ENCODE results near the gene TBX4. TPM values are rescaled to one million over a fixed set of nuclear protein-coding genes. Genes with fewer than 3 reads are reported as not detected.
"Not testable (repeated sequence)": the region's sequence is repeated elsewhere in the genome, so short reads cannot be mapped to it uniquely, and the experiment has no call there.

The TBX4 gene
- polyA plus RNA-seq, 1 donor = 12.9 TPM

DNA sequence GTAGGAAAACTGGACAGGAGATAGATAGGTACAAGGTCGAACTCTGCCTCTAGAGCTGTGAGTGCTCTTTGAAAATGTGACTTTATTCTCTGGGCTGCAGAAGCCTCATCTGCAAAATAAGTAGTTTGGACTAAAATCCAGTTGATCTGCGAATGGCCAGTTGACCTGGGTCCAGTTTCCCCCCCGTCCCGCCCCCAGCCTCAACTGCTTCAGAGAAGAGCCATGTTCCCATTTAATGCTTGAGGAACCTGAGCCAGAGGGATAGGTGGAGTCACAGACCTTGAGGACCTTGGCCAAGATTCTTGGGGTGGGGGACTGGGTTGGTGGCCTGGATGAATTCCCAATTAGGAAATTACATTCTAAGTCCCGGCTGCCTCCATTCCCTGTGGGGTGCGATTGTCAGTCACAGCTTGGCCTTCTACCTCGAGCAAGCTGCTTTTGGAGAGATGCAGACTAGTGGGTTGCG, 38.5 kb upstream of the TBX4 start:
- DNase-seq = no peak

DNA sequence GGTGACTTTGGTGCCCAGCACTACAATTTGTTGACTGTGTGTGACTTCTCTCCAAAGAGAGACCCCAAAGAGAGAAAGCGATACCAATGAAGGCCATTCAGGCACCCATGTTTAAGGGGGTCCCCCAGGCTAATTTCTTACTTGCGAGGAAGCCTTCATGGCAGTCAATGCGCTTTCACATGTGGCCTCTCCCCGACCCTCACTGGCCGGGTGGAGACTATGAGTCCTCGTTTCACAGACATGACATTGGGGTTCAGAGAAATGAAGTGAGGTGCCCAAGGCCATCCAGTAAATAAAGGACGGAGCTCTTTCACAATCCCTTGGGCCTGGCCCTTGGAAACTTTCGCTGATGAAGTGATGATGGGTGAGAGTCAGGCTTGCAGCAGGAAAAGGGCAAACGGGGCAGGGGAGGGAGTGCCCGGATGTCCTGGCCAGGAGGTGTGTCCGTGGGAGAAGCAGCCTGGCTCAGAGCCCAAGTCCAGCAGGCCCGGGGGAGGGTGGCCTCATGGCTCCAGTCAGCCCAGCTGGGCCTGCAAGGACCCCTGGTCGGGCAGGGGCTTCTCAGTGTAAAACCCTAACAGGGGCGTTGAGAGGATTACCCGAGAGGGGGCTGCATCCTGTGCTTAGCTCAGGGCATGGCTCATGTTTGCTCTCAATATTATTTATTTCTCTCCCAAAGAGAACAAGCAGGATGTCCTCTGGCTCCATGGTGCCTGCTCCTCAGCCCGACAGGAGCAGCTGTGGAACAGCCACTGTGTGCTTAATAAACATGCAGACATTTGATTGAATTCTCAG, 37.9 kb upstream of the TBX4 start:
- no peak for DNase-seq

DNA sequence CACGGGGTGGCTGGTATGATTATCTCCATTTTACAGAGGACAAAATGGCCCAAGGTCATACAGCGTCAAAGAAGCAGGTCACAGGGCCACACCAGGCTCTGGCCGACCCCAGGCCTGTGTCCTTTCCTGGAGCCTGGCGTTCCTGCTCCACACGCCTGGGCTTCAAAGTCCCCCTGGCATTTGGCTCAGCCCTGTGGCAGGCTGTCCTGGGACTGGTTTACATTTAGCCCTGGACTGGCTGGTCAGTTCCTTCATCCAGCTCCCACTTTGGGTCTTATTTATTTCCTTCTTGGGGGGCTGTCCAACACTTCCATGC, 37.3 kb upstream of the TBX4 start:
- no peak for DNase-seq

DNA sequence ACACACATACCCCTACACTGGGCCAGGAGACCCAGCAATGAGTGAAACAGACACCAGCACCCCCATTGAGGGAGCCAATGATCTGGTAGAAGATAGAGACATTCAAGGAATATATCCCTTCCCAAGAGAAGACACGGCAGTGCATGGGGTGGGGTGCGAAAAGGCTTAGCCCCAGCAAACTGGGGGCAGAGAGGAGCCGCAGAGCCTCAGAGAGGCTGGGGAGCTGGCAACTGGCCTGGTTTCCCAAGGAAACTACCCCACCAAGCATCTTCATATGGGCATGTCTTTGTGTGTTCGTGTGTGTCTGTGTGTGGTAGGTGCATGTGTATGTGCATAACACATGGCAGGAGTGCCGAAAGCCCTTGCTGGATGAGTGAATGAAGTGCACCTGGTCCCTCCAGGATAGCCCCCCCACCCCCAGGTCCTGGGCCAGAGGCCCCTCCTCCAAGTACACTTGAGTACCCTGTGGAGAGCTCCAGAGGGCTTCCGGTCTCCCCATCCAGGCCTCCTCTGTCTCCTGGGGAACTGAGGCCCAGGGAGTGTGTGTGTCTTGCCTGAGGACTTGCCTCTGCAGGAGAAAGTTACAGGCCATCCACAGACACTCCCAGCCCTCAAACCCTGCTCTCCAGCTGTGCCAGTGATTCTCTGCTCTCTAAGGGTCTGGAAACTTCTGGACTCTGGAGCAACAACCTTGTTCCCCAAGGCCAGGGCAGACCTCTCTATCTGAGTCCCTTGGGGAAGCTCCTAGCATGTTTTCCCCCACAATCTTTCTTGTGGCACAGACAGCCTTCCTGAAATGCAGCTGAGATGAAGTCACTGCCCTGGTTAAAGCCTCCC, 36.6 kb upstream of the TBX4 start:
- DNase-seq = no peak

DNA sequence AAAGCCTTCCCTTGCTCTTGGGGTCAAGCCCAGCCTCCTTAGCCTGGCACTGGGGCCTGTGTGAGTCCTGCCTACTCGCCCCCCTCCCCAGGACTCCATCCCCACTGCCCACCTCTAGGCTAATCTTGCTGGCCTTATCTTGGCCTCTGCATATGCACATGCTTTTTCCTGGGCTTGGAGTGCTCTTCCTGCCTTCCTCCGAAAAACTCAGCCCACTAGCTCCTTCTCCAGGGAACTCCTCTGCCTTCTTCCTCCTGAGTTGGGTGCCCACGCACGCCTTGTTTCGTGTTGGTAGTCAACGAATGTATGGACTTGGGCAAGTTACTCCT, 36.0 kb upstream of the TBX4 start:
- DNase-seq = no peak

DNA sequence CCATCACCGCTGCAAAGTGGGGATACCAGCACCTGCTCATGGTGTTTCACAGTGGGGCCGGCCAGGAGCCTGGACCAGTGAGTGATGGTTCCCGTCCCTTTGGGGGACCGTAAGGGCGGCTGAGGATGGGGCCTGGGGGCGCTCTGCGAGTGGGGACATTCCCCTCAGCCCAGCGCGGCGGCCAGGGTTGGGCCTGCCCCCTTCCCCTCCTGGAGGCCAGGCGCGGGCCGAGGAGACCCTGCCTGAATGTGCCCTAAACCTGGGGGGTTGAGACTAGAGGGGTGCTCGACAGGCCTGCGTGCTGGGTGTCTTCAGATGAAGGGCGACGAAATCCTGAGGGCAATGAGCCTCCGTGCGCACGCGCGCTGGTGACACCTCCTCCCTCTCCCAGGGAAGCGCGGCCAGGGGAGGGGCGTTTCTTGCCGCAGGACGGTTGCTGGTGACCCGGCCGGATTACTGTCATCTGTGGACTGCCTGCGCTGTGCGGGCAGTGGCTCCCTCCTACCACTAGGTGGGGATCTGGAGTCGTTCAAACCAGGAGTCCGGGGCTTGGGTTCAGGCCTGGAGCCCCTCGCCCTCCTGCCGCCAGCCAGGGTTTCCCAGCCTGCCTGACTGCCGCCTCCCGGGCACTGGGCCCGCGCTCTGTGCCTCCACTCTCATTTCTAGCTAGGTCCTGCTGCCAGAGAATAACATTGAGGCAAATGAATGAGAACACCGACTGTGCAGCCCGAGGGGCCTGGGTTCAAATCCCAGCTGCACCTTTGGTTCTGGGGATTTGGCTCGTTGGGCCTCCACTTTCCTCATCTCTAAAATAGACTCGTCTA, 35.5 kb upstream of the TBX4 start:
- DNase-seq = peak; percentile 91

DNA sequence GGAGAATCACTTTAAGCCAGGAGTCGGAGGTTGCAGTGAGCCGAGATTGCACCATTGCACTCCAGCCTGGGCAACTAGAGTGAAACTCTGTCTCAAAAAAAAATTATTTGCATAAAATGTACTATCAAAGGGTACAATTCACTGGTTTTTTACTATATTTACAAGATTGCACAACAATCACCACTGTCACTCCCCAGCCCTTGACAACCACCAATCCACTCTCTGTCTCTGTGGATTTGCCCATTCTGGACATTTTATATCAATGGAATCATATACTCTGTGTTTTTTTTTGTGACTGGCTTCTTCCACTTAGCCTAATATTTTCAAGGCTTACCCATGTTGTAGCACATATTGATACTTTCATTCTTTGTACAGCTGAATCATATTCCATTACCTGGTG, 33.8 kb upstream of the TBX4 start:
- no peak for DNase-seq

DNA sequence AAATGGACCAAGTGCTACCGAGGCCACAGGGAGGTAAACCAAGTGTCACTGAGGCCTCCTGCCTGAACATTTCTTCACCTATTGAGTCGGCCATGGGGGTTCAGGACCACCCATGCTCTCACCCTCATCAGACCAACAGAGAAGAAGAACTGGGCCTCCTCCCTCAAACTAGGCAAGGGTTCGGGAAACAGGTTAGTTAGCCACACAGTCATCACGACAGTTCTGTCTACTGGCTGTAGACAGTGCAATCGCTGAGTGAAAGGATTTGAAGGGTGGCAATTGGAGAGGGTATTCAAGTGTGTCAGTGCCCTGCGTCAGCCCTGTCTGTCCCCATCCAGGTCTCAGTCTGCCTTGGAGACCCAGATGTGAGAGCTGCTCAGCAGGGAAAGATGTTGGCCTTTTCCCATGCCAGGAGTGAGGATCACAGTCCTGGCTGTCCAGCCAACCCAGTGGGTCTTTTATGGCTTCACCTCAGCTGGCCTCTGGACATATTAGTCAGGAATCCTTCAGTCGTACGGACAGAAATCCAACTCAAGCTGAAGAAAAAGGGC, 32.7 kb upstream of the TBX4 start:
- DNase-seq = no peak

DNA sequence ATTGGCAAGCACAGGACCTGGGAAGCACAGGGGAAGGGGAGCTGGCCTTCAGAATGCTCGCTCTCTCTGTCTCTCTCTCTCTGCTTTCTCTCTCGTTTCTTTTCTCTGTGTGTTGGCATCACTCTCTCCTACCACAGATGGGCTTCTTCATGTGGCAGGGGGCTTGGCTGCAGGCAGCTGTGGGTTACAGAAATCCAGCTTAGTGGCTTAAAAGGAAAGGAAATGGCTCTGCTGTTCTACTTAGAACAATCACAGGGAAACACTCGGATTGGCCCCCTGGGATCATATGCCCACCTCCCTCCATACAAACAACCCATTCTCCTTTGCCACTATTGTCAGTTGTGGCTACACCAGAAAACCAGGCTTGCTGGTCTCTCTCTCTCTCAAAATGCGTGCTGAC, 32.2 kb upstream of the TBX4 start:
- DNase-seq = no peak

DNA sequence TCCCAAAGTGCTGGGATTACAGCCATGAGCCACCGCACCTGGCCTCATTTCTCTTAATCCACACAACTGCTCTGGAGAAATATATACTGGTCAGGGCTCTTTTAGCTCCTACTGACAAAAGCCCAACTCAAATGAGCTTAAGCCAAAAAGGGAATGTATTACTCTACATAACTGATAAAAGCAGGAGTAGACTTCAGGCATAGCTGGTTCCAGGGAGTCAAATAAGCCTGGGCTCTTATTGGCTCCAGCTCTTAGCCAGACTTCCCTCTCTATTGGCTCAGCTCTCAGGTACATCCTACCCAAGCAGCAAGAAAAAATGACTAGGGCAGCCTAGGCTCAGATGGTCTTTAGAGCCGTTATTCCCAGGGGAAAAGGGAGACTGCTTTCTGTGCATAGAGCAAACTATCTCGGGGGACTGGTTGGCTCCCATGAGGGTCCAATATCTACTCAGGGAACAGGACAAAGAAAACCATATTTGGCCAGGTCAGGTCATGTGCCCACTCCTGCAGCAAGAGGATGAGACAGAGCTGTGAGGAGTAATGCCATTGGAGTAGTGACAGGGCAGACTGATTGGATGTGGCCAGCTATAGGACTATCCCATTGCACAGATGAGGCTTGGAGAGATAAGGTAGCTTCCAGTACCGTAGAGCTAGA, 31.4 kb upstream of the TBX4 start:
- DNase-seq = no peak

DNA sequence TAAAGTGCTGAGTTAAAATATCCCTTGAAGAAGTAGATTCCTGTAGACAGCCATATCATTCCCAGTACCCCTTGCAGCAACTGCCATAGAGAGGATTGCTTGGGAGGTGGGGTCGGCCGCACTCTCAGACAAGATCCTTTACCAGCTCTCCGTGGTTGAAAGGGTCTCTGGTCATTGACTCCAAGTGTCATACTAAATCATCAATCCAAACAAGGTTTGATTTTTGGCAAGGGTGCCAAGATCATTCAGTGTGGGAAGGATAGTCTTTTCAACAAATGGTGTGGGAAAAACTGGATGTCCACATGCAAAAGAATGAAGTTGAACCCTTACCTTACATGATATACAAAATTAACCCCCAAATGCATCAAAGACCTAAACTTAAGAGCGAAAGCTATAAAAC, 30.8 kb upstream of the TBX4 start:
- DNase-seq = no peak

DNA sequence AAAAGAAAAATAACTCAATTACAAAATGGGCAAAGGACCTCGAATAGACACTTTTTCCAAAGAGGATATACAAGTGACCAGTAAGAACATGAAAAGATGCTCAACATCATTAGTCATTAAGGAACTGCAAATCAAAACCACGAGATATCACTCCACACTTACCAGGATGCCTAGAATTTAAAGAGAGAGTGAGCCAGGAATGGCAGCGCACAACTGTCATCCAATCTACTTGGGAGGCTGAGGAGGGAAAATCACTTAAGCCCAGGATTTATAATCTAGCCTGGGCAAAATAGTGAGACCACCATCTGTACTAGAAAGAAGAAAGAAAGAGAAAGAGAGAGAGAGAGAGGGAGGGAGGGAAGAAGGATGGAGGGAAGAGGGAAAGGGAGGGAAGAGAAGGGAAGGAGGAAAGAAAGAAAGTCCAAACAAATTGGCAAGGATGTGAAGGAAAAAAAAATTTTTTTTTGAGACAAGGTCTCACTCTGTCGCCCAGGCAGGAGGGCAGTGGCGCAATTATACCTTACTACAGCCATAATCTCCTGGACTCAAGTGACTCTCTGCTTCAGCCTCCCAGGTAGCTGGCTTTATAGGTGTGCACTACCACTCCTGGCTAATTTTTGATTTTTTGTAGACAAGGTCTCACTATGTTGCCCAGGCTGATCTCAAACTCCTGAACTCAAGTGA, 30.0 kb upstream of the TBX4 start:
- DNase-seq = no peak

DNA sequence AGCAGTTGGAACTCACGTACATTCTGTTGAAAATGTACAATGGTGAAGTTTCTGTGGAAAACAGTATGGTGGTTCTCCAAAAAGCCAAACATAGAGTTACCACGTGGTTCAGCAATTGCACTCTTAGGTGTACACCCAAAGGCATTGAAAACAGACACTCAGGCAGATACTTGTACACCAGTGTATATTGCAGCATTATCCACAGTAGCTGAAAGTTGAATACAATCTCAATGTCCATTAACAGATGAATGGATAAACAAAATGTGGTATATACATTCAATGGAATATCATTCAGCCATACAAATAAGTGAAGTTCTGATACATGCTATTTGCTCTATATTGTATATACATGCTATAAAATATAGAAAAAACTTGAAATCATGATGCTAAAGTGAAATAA, 29.4 kb upstream of the TBX4 start:
- DNase-seq = no peak

DNA sequence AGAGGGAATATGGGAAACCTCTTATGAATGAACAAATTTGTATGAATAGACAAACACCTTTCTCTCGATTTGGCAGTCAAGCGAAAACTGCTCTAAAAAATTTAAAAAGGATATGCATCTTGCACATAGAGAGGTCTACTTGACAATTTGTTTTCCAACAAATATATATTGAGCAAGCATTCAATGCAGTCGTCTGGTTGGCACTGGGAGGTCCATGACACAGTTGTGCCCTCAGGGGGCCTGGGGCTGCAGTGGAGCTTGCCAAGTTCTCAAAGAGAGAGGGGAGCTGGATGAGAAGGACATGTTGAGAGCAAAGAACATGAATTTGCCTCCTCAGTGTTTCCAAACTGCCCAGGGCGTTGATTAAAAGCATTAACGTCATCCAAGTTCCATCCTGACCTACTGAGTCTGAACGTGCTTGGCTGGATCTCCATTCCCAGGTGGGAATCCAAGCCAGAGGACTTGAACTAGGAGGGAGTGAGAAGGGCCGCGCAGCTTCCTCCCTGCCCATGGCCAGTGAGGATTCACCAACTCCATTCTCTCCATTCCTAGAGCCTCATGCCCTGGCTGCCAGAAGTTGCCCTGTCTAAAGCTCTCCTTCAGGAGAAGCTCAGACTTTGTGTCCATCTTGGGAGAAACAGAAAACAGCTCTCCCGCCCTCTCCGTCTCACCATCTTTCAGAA, 28.1 kb upstream of the TBX4 start:
- no peak for DNase-seq

DNA sequence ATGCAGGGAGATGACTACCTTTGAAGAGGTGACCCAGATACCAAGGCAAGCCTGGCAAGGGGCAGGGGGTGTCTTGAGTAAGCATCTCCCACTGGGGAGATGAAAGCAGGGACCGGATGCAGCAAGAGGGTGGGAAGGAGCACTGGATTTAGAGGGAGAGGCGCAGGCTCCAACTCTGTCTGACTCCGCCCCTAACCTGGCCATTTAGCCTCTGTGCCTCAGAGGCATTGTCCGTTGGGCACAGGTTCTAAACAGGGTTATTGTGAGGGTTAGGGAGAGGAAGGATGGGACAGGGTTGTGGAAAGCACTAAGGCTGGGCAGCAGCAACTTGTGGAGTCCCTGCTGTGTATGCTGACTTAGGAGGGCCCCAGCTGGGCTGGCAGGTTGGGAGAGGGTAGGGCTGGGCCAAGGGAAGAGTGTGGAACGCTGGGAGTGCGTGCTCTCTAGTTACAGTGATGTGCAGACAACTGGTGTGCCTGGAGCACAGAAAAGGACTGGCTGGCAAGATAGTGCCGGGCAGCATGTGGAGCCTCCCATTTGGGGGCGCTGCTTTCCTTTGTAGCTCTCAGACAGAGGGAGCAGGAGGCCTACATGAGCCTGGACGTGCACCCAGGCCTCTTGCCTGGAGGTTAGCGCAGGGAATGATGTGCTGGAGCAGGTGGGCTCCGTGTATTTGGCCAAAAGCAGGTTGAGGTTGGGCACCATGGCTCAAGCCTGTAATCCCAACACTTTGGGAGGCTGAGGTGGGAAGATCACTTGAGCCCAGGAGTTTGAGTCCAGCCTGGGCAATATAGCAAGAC, 26.3 kb upstream of the TBX4 start:
- no peak for DNase-seq

DNA sequence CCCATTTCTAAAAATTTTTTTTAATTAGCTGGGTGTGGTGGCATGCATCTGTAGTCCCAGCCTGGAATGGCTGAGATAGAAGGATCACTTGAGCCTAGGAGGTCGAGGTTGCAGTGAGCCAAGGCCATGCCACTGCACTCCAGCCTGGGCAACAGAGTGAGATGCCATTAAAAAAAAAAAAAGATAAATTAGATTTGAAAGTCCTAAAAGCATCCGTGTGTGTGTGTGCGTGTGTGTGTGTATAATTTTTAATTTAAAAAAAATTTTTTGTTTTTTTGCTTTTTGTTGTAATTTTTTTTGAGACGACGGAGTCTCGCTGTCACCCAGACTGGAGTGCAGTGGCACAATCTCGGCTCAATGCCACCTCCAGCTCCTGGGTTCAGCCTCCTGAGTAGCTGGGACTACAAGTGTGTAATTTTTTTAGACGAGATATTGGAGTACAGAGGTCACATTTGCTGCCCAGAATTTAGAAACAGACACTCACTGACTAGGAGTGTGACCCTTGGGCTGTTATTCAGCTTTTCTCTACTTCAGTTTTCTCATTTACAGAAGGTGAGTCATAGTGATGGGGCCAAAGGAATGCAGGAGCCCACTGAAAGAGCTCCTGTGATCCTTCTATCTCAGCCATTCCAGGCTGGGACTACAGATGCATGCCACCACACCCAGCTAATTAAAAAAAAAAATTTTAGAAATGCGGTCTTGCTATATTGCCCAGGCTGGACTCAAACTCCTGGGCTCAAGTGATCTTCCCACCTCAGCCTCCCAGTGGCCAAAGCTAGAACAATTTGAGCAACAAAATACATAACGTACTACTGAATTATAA, 25.5 kb upstream of the TBX4 start:
- no peak for DNase-seq

DNA sequence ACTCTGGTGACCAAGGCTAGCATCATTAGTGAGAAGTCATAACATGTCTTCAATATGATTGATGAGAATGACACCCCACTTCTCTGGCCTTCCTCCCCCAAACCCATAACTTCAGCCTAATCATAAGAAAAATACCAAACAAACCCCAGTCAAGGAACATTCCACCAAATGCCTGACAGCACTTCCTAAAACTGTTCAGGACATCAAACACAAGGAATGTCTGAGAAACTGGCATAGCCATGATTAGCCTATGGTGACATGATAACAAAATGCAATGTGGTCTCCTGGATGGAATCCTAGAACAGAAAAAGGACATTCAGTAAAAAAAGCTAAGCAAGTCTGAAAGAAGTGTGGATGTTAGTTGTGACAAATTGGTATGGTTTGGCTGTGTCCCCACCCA, 24.7 kb upstream of the TBX4 start:
- no peak for DNase-seq

DNA sequence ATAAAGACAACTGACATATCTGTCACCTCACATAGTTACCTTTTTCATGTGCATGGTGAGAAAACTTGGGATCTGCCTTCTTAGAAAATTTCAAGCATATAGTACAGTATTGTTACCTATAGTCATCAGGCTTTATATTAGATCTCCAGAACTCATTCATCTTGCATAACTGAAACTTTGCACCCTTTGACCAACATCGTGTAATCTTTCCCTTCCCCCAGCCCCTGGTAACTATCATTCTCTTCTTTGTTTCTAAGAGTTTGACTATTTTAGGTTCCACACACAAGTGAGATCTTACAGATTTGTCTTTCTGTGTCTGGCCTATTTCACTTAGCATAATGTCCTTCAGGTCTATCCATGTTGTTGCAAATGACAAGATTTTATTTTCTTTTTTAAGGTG, 22.9 kb upstream of the TBX4 start:
- DNase-seq = no peak

DNA sequence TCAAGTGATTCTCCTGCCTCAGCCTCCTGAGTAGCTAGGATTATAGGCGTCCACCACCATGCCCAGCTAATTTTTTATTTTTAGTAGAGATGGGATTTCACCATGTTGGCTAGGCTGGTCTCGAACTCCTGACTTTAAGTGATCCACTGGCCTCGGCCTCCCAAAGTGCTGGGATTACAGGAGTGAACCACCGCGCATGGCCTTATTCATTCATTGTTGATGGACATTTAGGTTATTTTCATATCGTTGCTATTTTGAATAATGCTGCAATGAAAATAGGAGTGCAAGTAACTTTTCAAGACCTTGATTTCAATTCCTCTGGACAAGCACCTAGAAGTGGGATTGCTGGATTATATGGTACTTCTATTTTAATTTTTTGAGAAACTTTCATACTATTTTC, 22.4 kb upstream of the TBX4 start:
- DNase-seq = not testable (repeated sequence)
